Upper lobe of left lung (tissue), 6 donors: Measurements from ENCODE around the gene KCNAB1. TPM values are rescaled to one million over a fixed set of nuclear protein-coding genes. Genes with fewer than 3 reads are reported as not detected.
"Not testable (repeated sequence)": the region's sequence is repeated elsewhere in the genome, so short reads cannot be mapped to it uniquely, and the experiment has no call there.

Experiments used
- ATAC-seq, 2 donors: fragments of 200-7000 bp; cut with Tn5 transposase; one replicate each; pipeline ENCODE4 v1.9.1; 2022; ENCODE audit warnings: mild to moderate bottlenecking in 2 of 2, moderate library complexity in 2 of 2; ENCODE audit not compliant: low FRiP score in 2 of 2
- DNase-seq, 2 donors: peaks; one replicate each; pipeline ENCODE4 v3.0.0-alpha.2; 2019 to 2020
- H3K27ac ChIP-seq, 4 donors: fragments of 200-600 bp; sonication (generic); one replicate each; pipeline ENCODE4 v1.5.1; 2016 to 2019
- H3K27me3 ChIP-seq, 4 donors: fragments of 200-600 bp; sonication (generic); one replicate each; pipeline ENCODE4 v1.5.1; 2017 to 2019
- H3K36me3 ChIP-seq, 4 donors: fragments of 200-600 bp; sonication (generic); one replicate each; pipeline ENCODE4 v1.5.1; 2016 to 2019
- H3K4me1 ChIP-seq, 4 donors: fragments of 200-600 bp; sonication (generic); one replicate each; pipeline ENCODE4 v1.5.1; 2018 to 2019
- H3K4me3 ChIP-seq, 4 donors: fragments of 200-600 bp; sonication (generic); one replicate each; pipeline ENCODE4 v1.5.1; 2017 to 2019; ENCODE audit warnings: mild to moderate bottlenecking in 2 of 4, moderate library complexity in 1 of 4
- H3K9me3 ChIP-seq, 4 donors: fragments of 200-600 bp; sonication (generic); one replicate each; pipeline ENCODE4 v1.5.1; 2018 to 2019
- EP300 ChIP-seq, 4 donors: sonication (generic); formaldehyde crosslinking; IDR thresholded peaks; one replicate each; pipeline ENCODE4 v1.5.1; 2017; ENCODE audit warnings: antibody characterized with exemption in 4 of 4, control low read depth in 2 of 4
- POLR2A ChIP-seq, 4 donors: fragments of 450-650 bp; IDR thresholded peaks; one replicate each; pipeline ENCODE4 v1.5.1; 2016 to 2017; ENCODE audit warnings: antibody characterized with exemption in 4 of 4, mild to moderate bottlenecking in 2 of 4
- POLR2AphosphoS5 ChIP-seq, 2 donors: sonication (generic); formaldehyde crosslinking; IDR thresholded peaks; one replicate each; pipeline ENCODE4 v1.5.1; 2017; ENCODE audit warnings: antibody characterized with exemption in 2 of 2
- WGBS, 2 donors: methylation state at CpG; one replicate each; pipeline ENCODE4 v1.1.5; 2017 to 2018; 5-methylcytosine and 5-hydroxymethylcytosine counted together
- total RNA-seq, 6 donors: library from RNA; depleted of rRNA in 4 of 6; stranded (reverse); fragments of >200 nt in 4 of 6; gene quantifications; one replicate each; pipeline versions ENCODE4 v1.1.0 to v1.2.1, GENCODE V29; 2016 to 2021
- TF ChIP-seq, protein P1 (sequence below), 6 experiments: fragments of 450-650 bp in 4 of 6; fragments of 200-600 bp in 2 of 6; sonication (generic) in 2 of 6; IDR thresholded peaks; one replicate each; pipeline ENCODE4 v1.5.1; 2016 to 2019; ENCODE audit warnings: antibody characterized with exemption in 6 of 6
- donor health status: DM: no; HTN: no; CAD: no; lungs with moderate emphysema.
- donor health status: DM: no; HTN: yes; CAD: no; lungs with severe emphysema.

The KCNAB1 gene
- total RNA-seq, 6 donors from 2014 or later = 0.79 to 5.2 (median 3.0) TPM

DNA sequence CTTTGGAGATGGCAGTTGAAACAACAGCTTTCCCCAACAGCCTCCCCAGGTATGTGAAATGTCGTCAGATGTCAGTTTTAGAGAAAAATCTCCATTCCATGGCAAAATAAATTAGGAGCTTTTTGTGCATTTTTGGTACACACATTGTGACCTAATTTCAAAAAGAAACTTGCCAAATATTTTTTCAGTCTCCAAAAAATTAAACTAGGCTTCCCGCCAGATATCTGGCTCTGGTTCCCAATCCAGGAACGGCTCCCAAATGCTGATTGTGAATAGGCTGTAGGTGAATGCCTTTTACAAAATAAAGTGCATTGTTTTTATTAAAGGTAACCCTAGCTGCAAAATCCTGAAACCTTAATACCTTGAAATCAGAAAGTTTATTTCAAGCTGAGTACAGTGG is 10.9 kb downstream of the KCNAB1 start:
- no peaks in the 10 kb centered on the region for H3K9me3 ChIP-seq
- H3K4me3 ChIP-seq = no peak overlapping the region
- 43 to 83% methylated on average over 3 of the region's 3 CpGs for WGBS, 2 donors
- TF ChIP-seq POLR2AphosphoS5 (IDR thresholded peaks at IDR 0.05) (no peak), EP300 (IDR thresholded peaks at IDR 0.05) (no peak), POLR2A (IDR thresholded peaks at IDR 0.05) (no peak)
- TF ChIP-seq, protein P1, sequence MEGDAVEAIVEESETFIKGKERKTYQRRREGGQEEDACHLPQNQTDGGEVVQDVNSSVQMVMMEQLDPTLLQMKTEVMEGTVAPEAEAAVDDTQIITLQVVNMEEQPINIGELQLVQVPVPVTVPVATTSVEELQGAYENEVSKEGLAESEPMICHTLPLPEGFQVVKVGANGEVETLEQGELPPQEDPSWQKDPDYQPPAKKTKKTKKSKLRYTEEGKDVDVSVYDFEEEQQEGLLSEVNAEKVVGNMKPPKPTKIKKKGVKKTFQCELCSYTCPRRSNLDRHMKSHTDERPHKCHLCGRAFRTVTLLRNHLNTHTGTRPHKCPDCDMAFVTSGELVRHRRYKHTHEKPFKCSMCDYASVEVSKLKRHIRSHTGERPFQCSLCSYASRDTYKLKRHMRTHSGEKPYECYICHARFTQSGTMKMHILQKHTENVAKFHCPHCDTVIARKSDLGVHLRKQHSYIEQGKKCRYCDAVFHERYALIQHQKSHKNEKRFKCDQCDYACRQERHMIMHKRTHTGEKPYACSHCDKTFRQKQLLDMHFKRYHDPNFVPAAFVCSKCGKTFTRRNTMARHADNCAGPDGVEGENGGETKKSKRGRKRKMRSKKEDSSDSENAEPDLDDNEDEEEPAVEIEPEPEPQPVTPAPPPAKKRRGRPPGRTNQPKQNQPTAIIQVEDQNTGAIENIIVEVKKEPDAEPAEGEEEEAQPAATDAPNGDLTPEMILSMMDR (IDR thresholded peaks at IDR 0.05) = no peak
- H3K27me3 ChIP-seq = no peaks in the 10 kb centered on the region
- no peak for ATAC-seq
- H3K36me3 ChIP-seq = no peaks in the 10 kb centered on the region
- H3K4me1 ChIP-seq = no peaks in the 10 kb centered on the region
- DNase-seq = no peak
- H3K27ac ChIP-seq = no peak overlapping the region

DNA sequence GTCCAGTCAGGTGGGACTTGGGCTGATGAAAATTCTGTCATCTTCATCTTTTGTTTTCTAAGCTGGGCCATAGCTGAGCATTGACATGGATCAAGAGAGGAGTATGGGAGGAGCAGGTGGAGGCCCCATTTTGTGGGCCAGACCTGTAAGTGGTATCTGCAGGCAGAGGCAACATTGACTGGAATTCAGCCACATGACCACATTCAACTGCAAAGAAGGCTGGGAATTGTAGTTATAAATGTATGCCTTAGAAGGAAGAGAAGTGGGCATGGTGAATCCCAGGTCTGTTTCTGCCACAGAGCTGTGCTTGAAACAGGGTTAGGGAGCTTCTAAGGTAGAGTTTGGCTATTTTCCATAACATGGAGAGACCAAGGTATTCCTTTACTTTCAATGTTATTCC is 11.4 kb downstream of the KCNAB1 start:
- TF ChIP-seq EP300 (IDR thresholded peaks at IDR 0.05) (no peak), POLR2A (IDR thresholded peaks at IDR 0.05) (no peak), POLR2AphosphoS5 (IDR thresholded peaks at IDR 0.05) (no peak)
- TF ChIP-seq, protein P1 (IDR thresholded peaks at IDR 0.05) = no peak
- no peak overlapping the region for H3K27ac ChIP-seq

GRCh38 chr3:156132313-156132712 is 11.9 kb downstream of the KCNAB1 start:
- TF ChIP-seq, protein P1 (IDR thresholded peaks at IDR 0.05) = no peak
- TF ChIP-seq EP300 (IDR thresholded peaks at IDR 0.05) (no peak), POLR2AphosphoS5 (IDR thresholded peaks at IDR 0.05) (no peak), POLR2A (IDR thresholded peaks at IDR 0.05) (no peak)
- WGBS, 2 donors = 57 to 65% methylated on average over 1 of the region's 1 CpG
- Histone ChIP-seq H3K9me3 (no peaks in the 10 kb centered on the region), H3K36me3 (no peaks in the 10 kb centered on the region), H3K4me3 (no peak overlapping the region), H3K27me3 (no peaks in the 10 kb centered on the region), H3K27ac (no peak overlapping the region), H3K4me1 (no peaks in the 10 kb centered on the region)
- ATAC-seq = no peak
- DNase-seq = no peak

More for the DNA sequence above, 11.4 kb downstream of the KCNAB1 start:
- Histone ChIP-seq H3K27me3 (no peaks in the 10 kb centered on the region), H3K36me3 (no peaks in the 10 kb centered on the region), H3K4me3 (no peak overlapping the region), H3K4me1 (no peaks in the 10 kb centered on the region), H3K9me3 (no peaks in the 10 kb centered on the region)
- DNase-seq = no peak
- peak in 1 of 2 donors; percentile 6 for ATAC-seq

- H3K4me3 ChIP-seq = no peak overlapping the region
- TF ChIP-seq, protein P1 (IDR thresholded peaks at IDR 0.05) = no peak
- TF ChIP-seq EP300 (IDR thresholded peaks at IDR 0.05) = no peak
- no peak for TF ChIP-seq POLR2A (IDR thresholded peaks at IDR 0.05)
- TF ChIP-seq POLR2AphosphoS5 (IDR thresholded peaks at IDR 0.05) = no peak
- ATAC-seq (no peak), DNase-seq (no peak)
- no peaks in the 10 kb centered on the region for H3K4me1 ChIP-seq
- H3K9me3 ChIP-seq = no peaks in the 10 kb centered on the region
- H3K27ac ChIP-seq = no peak overlapping the region
- 43 to 49% methylated on average over 1 of the region's 1 CpG for WGBS, 2 donors
- no peaks in the 10 kb centered on the region for H3K27me3 ChIP-seq
- H3K36me3 ChIP-seq = no peaks in the 10 kb centered on the region
Measured at GRCh38 chr3:156133076-156133475, 12.7 kb downstream of the KCNAB1 start.

DNA sequence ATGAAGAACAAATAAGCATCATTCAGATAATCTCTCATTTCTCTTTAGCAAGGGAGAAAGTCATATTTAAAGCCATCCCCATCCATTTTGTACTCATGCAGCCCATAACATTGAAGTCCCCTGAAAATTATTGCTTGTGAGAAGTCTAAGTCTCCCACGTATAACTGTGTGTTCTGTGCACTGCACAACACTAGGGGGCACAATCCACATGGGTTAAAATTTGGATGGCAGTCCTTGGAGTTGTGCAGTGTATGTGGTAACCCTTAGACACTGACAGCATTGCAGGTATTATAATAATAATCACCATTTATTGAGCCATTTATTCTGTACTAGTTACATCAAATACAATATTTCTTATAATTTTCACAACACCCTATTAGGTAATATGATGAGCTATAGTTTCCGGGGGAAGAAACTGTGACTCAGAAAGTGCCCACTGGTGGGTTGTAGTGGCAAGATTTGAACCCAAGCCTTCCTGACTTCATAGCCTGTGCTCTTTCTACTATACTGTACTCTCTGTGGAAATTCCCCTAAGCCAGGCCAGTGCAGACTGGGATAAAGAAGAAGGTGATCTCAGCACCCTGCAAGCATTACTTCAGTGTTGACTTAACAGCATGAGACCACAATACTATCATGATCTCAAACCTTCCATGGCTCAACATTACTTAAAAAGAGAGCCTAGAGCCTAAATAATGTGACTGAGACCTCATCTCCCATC is 15.7 kb downstream of the KCNAB1 start:
- H3K36me3 ChIP-seq = no peaks in the 10 kb centered on the region
- TF ChIP-seq, protein P1 (IDR thresholded peaks at IDR 0.05) = no peak
- TF ChIP-seq POLR2AphosphoS5 (IDR thresholded peaks at IDR 0.05) (no peak), EP300 (IDR thresholded peaks at IDR 0.05) (no peak), POLR2A (IDR thresholded peaks at IDR 0.05) (no peak)
- no peaks in the 10 kb centered on the region for H3K27me3 ChIP-seq
- H3K4me3 ChIP-seq = no peak overlapping the region
- no peak for DNase-seq
- no peak overlapping the region for H3K27ac ChIP-seq
- H3K4me1 ChIP-seq = no peaks in the 10 kb centered on the region
- 65 to 68% methylated on average over 2 of the region's 2 CpGs for WGBS, 2 donors
- no peaks in the 10 kb centered on the region for H3K9me3 ChIP-seq
- peak in 1 of 2 donors; percentile 16 for ATAC-seq

DNA sequence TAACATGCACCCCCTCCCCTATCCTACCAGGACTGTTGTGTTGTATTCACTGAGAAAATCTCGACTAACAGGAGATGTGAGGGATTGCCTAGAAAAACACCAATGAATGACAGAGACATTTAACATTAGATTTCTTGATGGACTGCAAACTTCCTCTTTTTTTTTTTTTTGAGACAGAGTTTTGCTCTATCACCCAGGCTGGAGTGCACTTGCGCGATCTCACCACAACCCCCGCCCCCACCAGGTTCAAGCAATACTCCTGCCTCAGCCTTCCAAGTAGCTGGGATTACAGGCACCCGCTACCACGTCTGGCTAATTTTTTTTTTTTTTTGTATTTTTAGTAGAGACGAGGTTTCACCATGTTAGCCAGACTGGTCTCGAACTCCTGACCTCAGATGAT is 17.0 kb downstream of the KCNAB1 start:
- not testable (repeated sequence) for H3K27ac ChIP-seq, H3K9me3 ChIP-seq, H3K4me1 ChIP-seq, H3K4me3 ChIP-seq, H3K27me3 ChIP-seq, ATAC-seq, H3K36me3 ChIP-seq, DNase-seq
- WGBS, 2 donors = 67 to 72% methylated on average over 8 of the region's 8 CpGs
